ENCODE data around the gene MESD.
A peak's percentile ranks its signal among the peaks of the same experiment; 100 is the strongest.

MESD gene

GRCh38 chr15:80991421-80991820 lies 1.8 kb upstream of the MESD start:
- Histone ChIP-seq H3K27ac (ENCODE audit: low read depth, low read length) (peak overlapping the region; percentile 5), H3K4me3 (ENCODE audit: low read depth in 1 of 2, low read length in 2 of 2) (no peak overlapping the region), H3K27me3 (ENCODE audit: control insufficient read depth in 1 of 2, insufficient read depth in 2 of 2, low read length in 2 of 2) (no peaks in the 10 kb centered on the region), H3K4me1 (ENCODE audit: control insufficient read depth in 1 of 2, insufficient read depth in 2 of 2, low read length in 2 of 2) (peaks cover 21 to 27% of the 10 kb centered on the region in 2 donors), H3K36me3 (ENCODE audit: control insufficient read depth in 1 of 2, insufficient read depth in 2 of 2, low read length in 2 of 2) (no peaks in the 10 kb centered on the region), H3K9ac (ENCODE audit: low read depth in 1 of 2, low read length in 2 of 2) (no peak overlapping the region), H3K9me3 (ENCODE audit: control insufficient read depth in 1 of 2, low read length in 2 of 2) (peaks cover 3 to 4% of the 10 kb centered on the region in 2 donors)

GRCh38 chr15:80990955-80991354 lies 1.3 kb upstream of the MESD start:
- H3K27ac ChIP-seq (ENCODE audit: low read depth, low read length): peak overlapping the region; percentile 5
- no peaks in the 10 kb centered on the region for H3K27me3 ChIP-seq (ENCODE audit: control insufficient read depth in 1 of 2, insufficient read depth in 2 of 2, low read length in 2 of 2)
- H3K4me3 ChIP-seq (ENCODE audit: low read depth in 1 of 2, low read length in 2 of 2): no peak overlapping the region
- H3K9me3 ChIP-seq (ENCODE audit: control insufficient read depth in 1 of 2, low read length in 2 of 2): no peaks in the 10 kb centered on the region
- peaks cover 21 to 25% of the 10 kb centered on the region in 2 donors for H3K4me1 ChIP-seq (ENCODE audit: control insufficient read depth in 1 of 2, insufficient read depth in 2 of 2, low read length in 2 of 2)
- H3K36me3 ChIP-seq (ENCODE audit: control insufficient read depth in 1 of 2, insufficient read depth in 2 of 2, low read length in 2 of 2): no peaks in the 10 kb centered on the region
- no peak overlapping the region for H3K9ac ChIP-seq (ENCODE audit: low read depth in 1 of 2, low read length in 2 of 2)

GRCh38 chr15:80989081-80989517 lies 520 bp downstream of the MESD start:
- H3K9ac ChIP-seq (ENCODE audit: low read depth in 1 of 2, low read length in 2 of 2): peak overlapping the region; percentile 76 to 85
- no peaks in the 10 kb centered on the region for H3K36me3 ChIP-seq (ENCODE audit: control insufficient read depth in 1 of 2, insufficient read depth in 2 of 2, low read length in 2 of 2)
- H3K27me3 ChIP-seq (ENCODE audit: control insufficient read depth in 1 of 2, insufficient read depth in 2 of 2, low read length in 2 of 2): no peaks in the 10 kb centered on the region
- H3K27ac ChIP-seq (ENCODE audit: low read depth, low read length): peak overlapping the region; percentile 74
- peak overlapping the region; percentile 88 to 95 for H3K4me3 ChIP-seq (ENCODE audit: low read depth in 1 of 2, low read length in 2 of 2)
- H3K9me3 ChIP-seq (ENCODE audit: control insufficient read depth in 1 of 2, low read length in 2 of 2): no peaks in the 10 kb centered on the region
- peaks cover 14 to 19% of the 10 kb centered on the region in 2 donors for H3K4me1 ChIP-seq (ENCODE audit: control insufficient read depth in 1 of 2, insufficient read depth in 2 of 2, low read length in 2 of 2)

- Histone ChIP-seq H3K9ac (ENCODE audit: low read depth in 1 of 2, low read length in 2 of 2) (peak overlapping the region; percentile 76 to 85), H3K4me3 (ENCODE audit: low read depth in 1 of 2, low read length in 2 of 2) (peak overlapping the region; percentile 88 to 95), H3K27ac (ENCODE audit: low read depth, low read length) (no peak overlapping the region)
Observed at GRCh38 chr15:80988148-80988796, 1.3 kb downstream of the MESD start.

GRCh38 chr15:80986487-80986886 lies 3.1 kb downstream of the MESD start:
- Histone ChIP-seq H3K27ac (ENCODE audit: low read depth, low read length) (no peak overlapping the region), H3K36me3 (ENCODE audit: control insufficient read depth in 1 of 2, insufficient read depth in 2 of 2, low read length in 2 of 2) (no peaks in the 10 kb centered on the region), H3K4me1 (ENCODE audit: control insufficient read depth in 1 of 2, insufficient read depth in 2 of 2, low read length in 2 of 2) (peaks cover 14 to 19% of the 10 kb centered on the region in 2 donors), H3K9ac (ENCODE audit: low read depth in 1 of 2, low read length in 2 of 2) (no peak overlapping the region), H3K9me3 (ENCODE audit: control insufficient read depth in 1 of 2, low read length in 2 of 2) (no peaks in the 10 kb centered on the region), H3K4me3 (ENCODE audit: low read depth in 1 of 2, low read length in 2 of 2) (no peak overlapping the region), H3K27me3 (ENCODE audit: control insufficient read depth in 1 of 2, insufficient read depth in 2 of 2, low read length in 2 of 2) (no peaks in the 10 kb centered on the region)

More at GRCh38 chr15:80988148-80988796, 1.3 kb downstream of the MESD start:
- Histone ChIP-seq H3K36me3 (ENCODE audit: control insufficient read depth in 1 of 2, insufficient read depth in 2 of 2, low read length in 2 of 2) (no peaks in the 10 kb centered on the region), H3K9me3 (ENCODE audit: control insufficient read depth in 1 of 2, low read length in 2 of 2) (no peaks in the 10 kb centered on the region), H3K27me3 (ENCODE audit: control insufficient read depth in 1 of 2, insufficient read depth in 2 of 2, low read length in 2 of 2) (no peaks in the 10 kb centered on the region), H3K4me1 (ENCODE audit: control insufficient read depth in 1 of 2, insufficient read depth in 2 of 2, low read length in 2 of 2) (peaks cover 14 to 19% of the 10 kb centered on the region in 2 donors)

- H3K4me1 ChIP-seq (ENCODE audit: control insufficient read depth in 1 of 2, insufficient read depth in 2 of 2, low read length in 2 of 2): peaks cover 14 to 19% of the 10 kb centered on the region in 2 donors
- no peak overlapping the region for H3K27ac ChIP-seq (ENCODE audit: low read depth, low read length)
- no peaks in the 10 kb centered on the region for H3K9me3 ChIP-seq (ENCODE audit: control insufficient read depth in 1 of 2, low read length in 2 of 2)
- no peaks in the 10 kb centered on the region for H3K27me3 ChIP-seq (ENCODE audit: control insufficient read depth in 1 of 2, insufficient read depth in 2 of 2, low read length in 2 of 2)
- H3K9ac ChIP-seq (ENCODE audit: low read depth in 1 of 2, low read length in 2 of 2): no peak overlapping the region
- H3K36me3 ChIP-seq (ENCODE audit: control insufficient read depth in 1 of 2, insufficient read depth in 2 of 2, low read length in 2 of 2): no peaks in the 10 kb centered on the region
- H3K4me3 ChIP-seq (ENCODE audit: low read depth in 1 of 2, low read length in 2 of 2): no peak overlapping the region
Observed at GRCh38 chr15:80985981-80986380, 3.6 kb downstream of the MESD start.

- Histone ChIP-seq H3K4me1 (ENCODE audit: control insufficient read depth in 1 of 2, insufficient read depth in 2 of 2, low read length in 2 of 2) (peaks cover 14 to 19% of the 10 kb centered on the region in 2 donors), H3K9ac (ENCODE audit: low read depth in 1 of 2, low read length in 2 of 2) (no peak overlapping the region), H3K27me3 (ENCODE audit: control insufficient read depth in 1 of 2, insufficient read depth in 2 of 2, low read length in 2 of 2) (no peaks in the 10 kb centered on the region), H3K27ac (ENCODE audit: low read depth, low read length) (no peak overlapping the region), H3K4me3 (ENCODE audit: low read depth in 1 of 2, low read length in 2 of 2) (no peak overlapping the region), H3K9me3 (ENCODE audit: control insufficient read depth in 1 of 2, low read length in 2 of 2) (no peaks in the 10 kb centered on the region), H3K36me3 (ENCODE audit: control insufficient read depth in 1 of 2, insufficient read depth in 2 of 2, low read length in 2 of 2) (peaks cover 0 to 7% of the 10 kb centered on the region in 2 donors)
Observed at GRCh38 chr15:80984856-80985255, 4.8 kb downstream of the MESD start.

GRCh38 chr15:80982839-80983238 lies 6.8 kb downstream of the MESD start:
- Histone ChIP-seq H3K27ac (ENCODE audit: low read depth, low read length) (no peak overlapping the region), H3K36me3 (ENCODE audit: control insufficient read depth in 1 of 2, insufficient read depth in 2 of 2, low read length in 2 of 2) (peaks cover 15 to 22% of the 10 kb centered on the region in 2 donors), H3K27me3 (ENCODE audit: control insufficient read depth in 1 of 2, insufficient read depth in 2 of 2, low read length in 2 of 2) (no peaks in the 10 kb centered on the region), H3K9ac (ENCODE audit: low read depth in 1 of 2, low read length in 2 of 2) (no peak overlapping the region), H3K4me1 (ENCODE audit: control insufficient read depth in 1 of 2, insufficient read depth in 2 of 2, low read length in 2 of 2) (peaks cover 4 to 5% of the 10 kb centered on the region in 2 donors), H3K4me3 (ENCODE audit: low read depth in 1 of 2, low read length in 2 of 2) (no peak overlapping the region), H3K9me3 (ENCODE audit: control insufficient read depth in 1 of 2, low read length in 2 of 2) (no peaks in the 10 kb centered on the region)

- Histone ChIP-seq H3K27me3 (ENCODE audit: control insufficient read depth in 1 of 2, insufficient read depth in 2 of 2, low read length in 2 of 2) (no peaks in the 10 kb centered on the region), H3K4me1 (ENCODE audit: control insufficient read depth in 1 of 2, insufficient read depth in 2 of 2, low read length in 2 of 2) (peaks cover 3 to 5% of the 10 kb centered on the region in 2 donors)
Observed at GRCh38 chr15:80982205-80982604, 7.4 kb downstream of the MESD start.

GRCh38 chr15:80979538-80980200 lies 9.9 kb downstream of the MESD start:
- H3K9ac ChIP-seq (ENCODE audit: low read depth in 1 of 2, low read length in 2 of 2): no peak overlapping the region
- H3K4me3 ChIP-seq (ENCODE audit: low read depth in 1 of 2, low read length in 2 of 2): no peak overlapping the region
- peaks cover 15 to 34% of the 10 kb centered on the region in 2 donors for H3K36me3 ChIP-seq (ENCODE audit: control insufficient read depth in 1 of 2, insufficient read depth in 2 of 2, low read length in 2 of 2)
- no peak overlapping the region for H3K27ac ChIP-seq (ENCODE audit: low read depth, low read length)
- H3K27me3 ChIP-seq (ENCODE audit: control insufficient read depth in 1 of 2, insufficient read depth in 2 of 2, low read length in 2 of 2): no peaks in the 10 kb centered on the region
- no peaks in the 10 kb centered on the region for H3K4me1 ChIP-seq (ENCODE audit: control insufficient read depth in 1 of 2, insufficient read depth in 2 of 2, low read length in 2 of 2)
- no peaks in the 10 kb centered on the region for H3K9me3 ChIP-seq (ENCODE audit: control insufficient read depth in 1 of 2, low read length in 2 of 2)

More at GRCh38 chr15:80982205-80982604, 7.4 kb downstream of the MESD start:
- H3K9me3 ChIP-seq (ENCODE audit: control insufficient read depth in 1 of 2, low read length in 2 of 2): no peaks in the 10 kb centered on the region
- H3K36me3 ChIP-seq (ENCODE audit: control insufficient read depth in 1 of 2, insufficient read depth in 2 of 2, low read length in 2 of 2): peaks cover 15 to 28% of the 10 kb centered on the region in 2 donors
- no peak overlapping the region for H3K27ac ChIP-seq (ENCODE audit: low read depth, low read length)
- no peak overlapping the region for H3K9ac ChIP-seq (ENCODE audit: low read depth in 1 of 2, low read length in 2 of 2)
- H3K4me3 ChIP-seq (ENCODE audit: low read depth in 1 of 2, low read length in 2 of 2): no peak overlapping the region
